Measurements from ENCODE around the gene RSPO4. TPM values are rescaled to one million over a fixed set of nuclear protein-coding genes. Genes with fewer than 3 reads are reported as not detected.

RSPO4 gene
- total RNA-seq, 4 donors from 2014 or later, result 0.30 to 0.66 (median 0.59) TPM; not detected in 1

DNA sequence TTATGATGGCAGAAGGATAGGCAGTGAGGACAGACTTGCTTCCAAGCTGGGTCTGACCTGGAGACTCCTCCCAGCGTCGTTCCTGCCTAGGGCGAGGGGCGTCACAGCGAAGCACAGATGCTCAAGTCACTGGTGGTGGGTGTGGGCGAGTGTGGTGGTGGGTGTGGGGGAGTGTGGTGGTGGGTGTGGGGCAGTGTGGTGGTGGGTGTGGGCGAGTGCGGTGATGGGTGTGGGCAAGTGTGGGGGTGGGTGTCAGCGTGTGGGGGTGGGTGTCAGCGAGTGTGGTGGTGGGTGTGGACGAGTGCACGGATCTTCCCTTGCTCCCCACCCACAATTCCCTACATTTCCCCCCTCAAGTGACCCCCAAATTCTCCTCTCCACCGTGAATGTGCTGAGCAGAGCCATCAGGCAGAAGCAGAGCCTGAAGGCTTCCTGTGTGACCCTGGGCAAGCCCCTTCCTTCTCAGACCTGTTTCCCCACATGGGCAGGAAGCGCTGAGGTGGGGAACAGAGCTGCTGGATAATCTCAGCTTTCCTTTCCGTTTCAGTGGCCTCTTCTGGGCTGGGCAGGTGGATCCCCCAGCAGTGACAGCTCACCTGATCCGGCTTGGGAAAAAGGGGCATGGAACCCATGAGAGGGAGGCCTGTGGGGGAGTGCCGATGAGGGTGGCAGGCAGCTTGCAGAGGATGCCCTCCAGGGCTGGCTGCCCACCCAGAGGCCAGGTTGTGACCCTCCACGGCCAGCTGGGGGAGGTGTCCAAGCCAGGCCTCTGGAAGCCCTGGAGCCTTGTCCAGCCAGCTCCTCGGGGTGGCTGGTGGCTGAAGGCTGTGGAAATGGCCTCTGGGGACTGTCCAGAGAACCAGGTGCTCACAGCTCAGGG is 42.9 kb downstream of the RSPO4 start:
- WGBS, 2 donors, result 52 to 68% methylated on average over 19 of the region's 19 CpGs
- H3K27ac ChIP-seq, result no peak overlapping the region
- DNase-seq (ENCODE audit: low spot score in 2 of 2), result no peak
- no peak overlapping the region for H3K4me3 ChIP-seq
- peaks cover 0 to 6% (median 0%) of the 10 kb centered on the region in 4 donors for H3K4me1 ChIP-seq
- H3K27me3 ChIP-seq, result peaks cover 0 to 27% of the 10 kb centered on the region in 2 donors
- no peaks in the 10 kb centered on the region for H3K9me3 ChIP-seq
- no peaks in the 10 kb centered on the region for H3K36me3 ChIP-seq
- TF ChIP-seq POLR2A (IDR thresholded peaks at IDR 0.05) (no peak), EP300 (IDR thresholded peaks at IDR 0.05) (no peak)
- TF ChIP-seq, protein P1, sequence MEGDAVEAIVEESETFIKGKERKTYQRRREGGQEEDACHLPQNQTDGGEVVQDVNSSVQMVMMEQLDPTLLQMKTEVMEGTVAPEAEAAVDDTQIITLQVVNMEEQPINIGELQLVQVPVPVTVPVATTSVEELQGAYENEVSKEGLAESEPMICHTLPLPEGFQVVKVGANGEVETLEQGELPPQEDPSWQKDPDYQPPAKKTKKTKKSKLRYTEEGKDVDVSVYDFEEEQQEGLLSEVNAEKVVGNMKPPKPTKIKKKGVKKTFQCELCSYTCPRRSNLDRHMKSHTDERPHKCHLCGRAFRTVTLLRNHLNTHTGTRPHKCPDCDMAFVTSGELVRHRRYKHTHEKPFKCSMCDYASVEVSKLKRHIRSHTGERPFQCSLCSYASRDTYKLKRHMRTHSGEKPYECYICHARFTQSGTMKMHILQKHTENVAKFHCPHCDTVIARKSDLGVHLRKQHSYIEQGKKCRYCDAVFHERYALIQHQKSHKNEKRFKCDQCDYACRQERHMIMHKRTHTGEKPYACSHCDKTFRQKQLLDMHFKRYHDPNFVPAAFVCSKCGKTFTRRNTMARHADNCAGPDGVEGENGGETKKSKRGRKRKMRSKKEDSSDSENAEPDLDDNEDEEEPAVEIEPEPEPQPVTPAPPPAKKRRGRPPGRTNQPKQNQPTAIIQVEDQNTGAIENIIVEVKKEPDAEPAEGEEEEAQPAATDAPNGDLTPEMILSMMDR (IDR thresholded peaks at IDR 0.05), result no peak

GRCh38 chr20:957544-957943 is 44.6 kb downstream of the RSPO4 start:
- TF ChIP-seq, protein P1 (IDR thresholded peaks at IDR 0.05), result no peak
- TF ChIP-seq POLR2A (IDR thresholded peaks at IDR 0.05) (no peak), EP300 (IDR thresholded peaks at IDR 0.05) (no peak)
- 86 to 95% methylated on average over 1 of the region's 1 CpG for WGBS, 2 donors
- Histone ChIP-seq H3K27ac (no peak overlapping the region), H3K27me3 (peaks cover 0 to 27% of the 10 kb centered on the region in 2 donors), H3K36me3 (no peaks in the 10 kb centered on the region), H3K4me3 (no peak overlapping the region), H3K4me1 (peaks cover 0 to 9% (median 0%) of the 10 kb centered on the region in 4 donors), H3K9me3 (no peaks in the 10 kb centered on the region)
- DNase-seq (ENCODE audit: low spot score in 2 of 2), result no peak

DNA sequence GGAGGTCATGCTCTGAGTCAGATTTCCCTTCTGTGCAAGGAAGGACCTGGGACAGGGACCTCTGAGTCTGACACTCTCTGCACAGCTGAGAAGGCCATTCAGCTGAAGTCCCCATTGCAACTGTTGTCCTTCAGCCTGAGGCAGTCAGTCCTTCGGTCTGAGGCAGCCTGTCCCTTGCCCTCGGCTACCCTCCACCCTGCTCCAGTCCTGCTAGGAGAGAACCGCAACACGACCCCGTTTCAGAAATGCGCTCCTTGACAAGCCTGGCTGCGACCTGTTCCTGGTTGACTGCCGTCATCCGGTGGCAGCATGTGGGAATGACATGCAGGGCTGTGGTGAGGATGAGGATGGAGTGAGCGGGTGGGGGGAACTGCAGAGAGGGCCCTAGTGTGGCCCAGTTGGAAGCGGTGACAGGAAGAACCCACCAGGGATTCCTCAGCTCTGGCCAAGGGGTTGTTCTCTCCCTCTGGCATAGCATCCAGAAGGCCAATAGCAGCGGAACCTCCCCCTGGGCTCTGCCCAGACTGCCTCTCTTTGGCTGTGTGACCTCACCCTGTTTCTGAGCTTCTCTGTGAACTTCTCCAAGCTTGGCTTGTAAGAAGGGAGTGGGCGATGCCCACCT is 45.7 kb downstream of the RSPO4 start:
- TF ChIP-seq, protein P1 (IDR thresholded peaks at IDR 0.05), result peak; percentile 84 to 97 (median 95)
- no peak for TF ChIP-seq EP300 (IDR thresholded peaks at IDR 0.05)
- TF ChIP-seq POLR2A (IDR thresholded peaks at IDR 0.05), result no peak
- DNase-seq (ENCODE audit: low spot score in 2 of 2), result peak; percentile 58 to 79
- H3K36me3 ChIP-seq, result no peaks in the 10 kb centered on the region
- H3K4me1 ChIP-seq, result peaks cover 0 to 9% (median 0%) of the 10 kb centered on the region in 4 donors
- 14 to 28% methylated on average over 8 to 13 of the region's 13 CpGs for WGBS, 2 donors
- no peak overlapping the region for H3K27ac ChIP-seq
- peaks cover 0 to 27% of the 10 kb centered on the region in 2 donors for H3K27me3 ChIP-seq
- no peaks in the 10 kb centered on the region for H3K9me3 ChIP-seq
- no peak overlapping the region for H3K4me3 ChIP-seq

DNA sequence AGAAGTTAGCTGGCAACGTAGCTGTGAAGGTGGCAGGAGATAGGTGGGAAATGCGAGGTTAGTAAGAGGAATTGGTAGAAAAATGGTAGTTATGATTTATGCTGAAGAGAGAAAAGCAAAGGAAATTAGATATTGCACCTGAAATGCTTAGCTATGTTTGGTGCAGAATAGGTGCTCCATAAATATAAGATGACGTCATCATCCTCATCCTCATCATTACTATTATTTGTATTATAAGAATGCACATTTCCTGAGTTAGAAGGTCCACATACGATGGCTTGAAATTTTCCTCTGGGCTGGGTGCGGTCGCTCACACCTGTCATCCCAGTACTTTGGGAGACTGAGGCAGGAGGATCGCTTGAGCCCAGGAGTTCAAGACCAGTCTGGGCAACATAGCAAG is 46.5 kb downstream of the RSPO4 start:
- no peak for DNase-seq (ENCODE audit: low spot score in 2 of 2)
- Histone ChIP-seq H3K4me1 (peaks cover 0 to 9% (median 0%) of the 10 kb centered on the region in 4 donors), H3K4me3 (no peak overlapping the region), H3K27me3 (peaks cover 0 to 27% of the 10 kb centered on the region in 2 donors), H3K27ac (no peak overlapping the region), H3K36me3 (no peaks in the 10 kb centered on the region), H3K9me3 (no peaks in the 10 kb centered on the region)
- TF ChIP-seq, protein P1 (IDR thresholded peaks at IDR 0.05), result no peak
- no peak for TF ChIP-seq EP300 (IDR thresholded peaks at IDR 0.05)
- TF ChIP-seq POLR2A (IDR thresholded peaks at IDR 0.05), result no peak
- 84 to 86% methylated on average over 7 of the region's 7 CpGs for WGBS, 2 donors

DNA sequence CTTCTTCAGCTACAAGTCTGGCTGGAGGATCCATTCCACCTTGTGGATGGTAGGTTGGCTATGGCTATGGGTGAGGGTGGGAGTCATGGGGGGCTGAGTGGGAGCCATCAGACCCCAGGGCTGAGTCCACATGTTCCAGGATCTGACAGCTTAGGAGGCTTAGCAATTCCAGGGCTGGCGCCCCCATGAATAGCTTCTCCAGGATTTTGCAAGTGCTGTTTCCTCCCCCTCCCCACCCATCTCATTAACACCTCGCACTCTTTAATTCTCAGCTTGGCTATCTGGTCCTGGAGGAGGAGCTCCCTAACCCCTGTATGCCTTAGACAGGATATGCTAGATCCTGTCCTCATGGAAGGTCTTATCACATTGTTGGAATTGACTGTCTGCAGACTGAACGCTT is 47.0 kb downstream of the RSPO4 start:
- no peak for DNase-seq (ENCODE audit: low spot score in 2 of 2)
- no peak overlapping the region for H3K27ac ChIP-seq
- H3K4me3 ChIP-seq, result no peak overlapping the region
- H3K27me3 ChIP-seq, result peaks cover 0 to 27% of the 10 kb centered on the region in 2 donors
- 49 to 69% methylated on average over 3 of the region's 3 CpGs for WGBS, 2 donors
- peaks cover 0 to 9% (median 0%) of the 10 kb centered on the region in 4 donors for H3K4me1 ChIP-seq
- TF ChIP-seq EP300 (IDR thresholded peaks at IDR 0.05) (no peak), POLR2A (IDR thresholded peaks at IDR 0.05) (no peak)
- TF ChIP-seq, protein P1 (IDR thresholded peaks at IDR 0.05), result no peak
- H3K9me3 ChIP-seq, result no peaks in the 10 kb centered on the region
- H3K36me3 ChIP-seq, result no peaks in the 10 kb centered on the region
